ENCODE data around the gene WIZ. TPM values are rescaled to one million over a fixed set of nuclear protein-coding genes. Genes with fewer than 3 reads are reported as not detected.

WIZ gene
- total RNA-seq, 1 donor from 2014 or later: 106 TPM

- DNase-seq: no peak
- Mint-ChIP-seq H3K4me3 (ENCODE audit: unreplicated experiment) (no peak overlapping the region), H3K36me3 (ENCODE audit: unreplicated experiment) (peaks cover 13% of the 10 kb centered on the region), H3K4me1 (ENCODE audit: low read depth, unreplicated experiment) (peaks cover 7% of the 10 kb centered on the region), H3K27me3 (ENCODE audit: unreplicated experiment) (peaks cover 15% of the 10 kb centered on the region), H3K27ac (ENCODE audit: unreplicated experiment) (no peak overlapping the region), H3K9me3 (ENCODE audit: unreplicated experiment) (peaks cover 16% of the 10 kb centered on the region)
- no peak for TF ChIP-seq CTCF (IDR thresholded peaks at IDR 0.05; ENCODE audit: partially characterized antibody, unreplicated experiment)
Measured at GRCh38 chr19:15427991-15428471, 21.7 kb downstream of the WIZ start.

GRCh38 chr19:15427350-15427700 is 22.4 kb downstream of the WIZ start:
- peaks cover 13% of the 10 kb centered on the region for H3K36me3 Mint-ChIP-seq (ENCODE audit: unreplicated experiment)
- H3K27ac Mint-ChIP-seq (ENCODE audit: unreplicated experiment): no peak overlapping the region

GRCh38 chr19:15426485-15427349 is 23.0 kb downstream of the WIZ start:
- Mint-ChIP-seq H3K9me3 (ENCODE audit: unreplicated experiment) (peaks cover 12% of the 10 kb centered on the region), H3K27ac (ENCODE audit: unreplicated experiment) (peak overlapping the region; percentile 40), H3K4me3 (ENCODE audit: unreplicated experiment) (no peak overlapping the region)

More at GRCh38 chr19:15427350-15427700, 22.4 kb downstream of the WIZ start:
- DNase-seq: no peak
- no peak for TF ChIP-seq CTCF (IDR thresholded peaks at IDR 0.05; ENCODE audit: partially characterized antibody, unreplicated experiment)
- Mint-ChIP-seq H3K4me3 (ENCODE audit: unreplicated experiment) (no peak overlapping the region), H3K4me1 (ENCODE audit: low read depth, unreplicated experiment) (peaks cover 7% of the 10 kb centered on the region), H3K27me3 (ENCODE audit: unreplicated experiment) (peaks cover 14% of the 10 kb centered on the region), H3K9me3 (ENCODE audit: unreplicated experiment) (peaks cover 13% of the 10 kb centered on the region)

GRCh38 chr19:15425321-15425950 is 24.3 kb downstream of the WIZ start:
- Mint-ChIP-seq H3K36me3 (ENCODE audit: unreplicated experiment) (peaks cover 13% of the 10 kb centered on the region), H3K9me3 (ENCODE audit: unreplicated experiment) (peaks cover 6% of the 10 kb centered on the region), H3K27me3 (ENCODE audit: unreplicated experiment) (peaks cover 5% of the 10 kb centered on the region), H3K27ac (ENCODE audit: unreplicated experiment) (no peak overlapping the region), H3K4me3 (ENCODE audit: unreplicated experiment) (no peak overlapping the region), H3K4me1 (ENCODE audit: low read depth, unreplicated experiment) (peaks cover 4% of the 10 kb centered on the region)
- no peak for DNase-seq
- no peak for TF ChIP-seq CTCF (IDR thresholded peaks at IDR 0.05; ENCODE audit: partially characterized antibody, unreplicated experiment)

More at GRCh38 chr19:15426485-15427349, 23.0 kb downstream of the WIZ start:
- Mint-ChIP-seq H3K27me3 (ENCODE audit: unreplicated experiment) (peaks cover 12% of the 10 kb centered on the region), H3K36me3 (ENCODE audit: unreplicated experiment) (peaks cover 13% of the 10 kb centered on the region), H3K4me1 (ENCODE audit: low read depth, unreplicated experiment) (peaks cover 7% of the 10 kb centered on the region)
- DNase-seq: no peak
- TF ChIP-seq CTCF (IDR thresholded peaks at IDR 0.05; ENCODE audit: partially characterized antibody, unreplicated experiment): no peak

All from glutamatergic neuron (in vitro differentiated cells).